ENCODE data around the gene ANXA11. TPM values are rescaled to one million over a fixed set of nuclear protein-coding genes. Genes with fewer than 3 reads are reported as not detected.

The ANXA11 gene
- total and polyA plus RNA-seq, 2 of the 4 experiments (the other 2 are of a cell fraction), result 39.4 to 109 TPM

DNA sequence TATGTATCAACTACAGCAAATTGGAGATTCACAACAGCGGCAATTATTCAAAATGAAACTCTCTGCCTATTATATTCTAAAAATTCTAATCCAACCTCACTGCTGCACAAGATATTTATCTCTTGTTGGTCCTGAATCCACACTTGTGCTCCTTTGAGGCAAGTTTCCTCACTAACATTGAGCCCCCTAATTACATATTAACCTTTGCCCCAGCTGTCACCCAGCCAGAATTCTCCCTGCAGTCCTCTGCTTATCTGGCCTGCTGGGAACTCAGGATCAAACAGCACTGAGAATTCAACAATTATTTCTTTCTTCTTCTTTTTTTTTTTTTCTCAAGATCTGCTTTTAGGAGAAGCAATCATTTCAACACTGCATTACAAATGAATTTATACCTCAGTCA, 94.4 kb downstream of the ANXA11 start:
- Histone ChIP-seq H4K91ac (ENCODE audit: insufficient read depth, low read depth, low read length) (no peak overlapping the region), H3K27me3 (ENCODE audit: control insufficient read depth, insufficient read depth, low read length) (no peaks in the 10 kb centered on the region), H3K56ac (ENCODE audit: extremely low read depth, insufficient read depth, low read length) (no peak overlapping the region), H3K23ac (ENCODE audit: low read depth, low read length) (no peak overlapping the region), H3K9ac (ENCODE audit: low read depth, low read length) (no peak overlapping the region), H2AK5ac (ENCODE audit: low read depth, low read length) (no peak overlapping the region), H3K14ac (replicated peaks; ENCODE audit: low read depth, low read length) (no peak overlapping the region), H2BK120ac (ENCODE audit: low read depth, low read length) (no peak overlapping the region), H3K4me3 (ENCODE audit: insufficient read depth, low read depth, low read length) (no peak overlapping the region), H4K20me1 (ENCODE audit: insufficient read depth, low read length) (no peaks in the 10 kb centered on the region), H3K4me2 (ENCODE audit: low read depth, low read length) (no peak overlapping the region), H4K5ac (ENCODE audit: low read depth, low read length) (no peak overlapping the region), H4K8ac (ENCODE audit: low read depth in 2 of 2, low read length in 2 of 2) (no peak overlapping the region), H2BK5ac (ENCODE audit: low read depth, low read length, poor library complexity, severe bottlenecking) (no peak overlapping the region), H3K36me3 (ENCODE audit: control insufficient read depth, insufficient read depth, low read length) (no peaks in the 10 kb centered on the region), H2BK20ac (ENCODE audit: low read depth, low read length) (no peak overlapping the region), H3K27ac (ENCODE audit: insufficient read depth, low read length) (no peak overlapping the region), H2AFZ (replicated peaks; ENCODE audit: low read length, poor library complexity) (no peak overlapping the region), H3K79me1 (ENCODE audit: low read depth in 1 of 2, low read length in 2 of 2) (no peaks in the 10 kb centered on the region), H2AK9ac (replicated peaks; ENCODE audit: low read depth, low read length, poor library complexity) (no peak overlapping the region), H3K18ac (ENCODE audit: low read depth, low read length) (no peak overlapping the region), H2BK15ac (ENCODE audit: low read depth, low read length) (no peak overlapping the region), H3K4ac (ENCODE audit: low read depth, low read length) (no peak overlapping the region), H3K9me1 (ENCODE audit: insufficient read depth, low read length) (no peaks in the 10 kb centered on the region), H3K4me1 (ENCODE audit: control insufficient read depth, insufficient read depth, low read length) (no peaks in the 10 kb centered on the region), H3K9me3 (ENCODE audit: control insufficient read depth, insufficient read depth, low read length) (peaks cover 16% of the 10 kb centered on the region)
- no TSS peak for BruUV-seq (replicated peaks)
- in situ Hi-C loops (cut with MboI; ENCODE audit: low sequenced_read_pairs) (no loop called here), dilution Hi-C loops (cut with HindIII; ENCODE audit: low sequenced_read_pairs, unreplicated experiment) (no loop called here), intact Hi-C loops (cut with micrococcal nuclease) (no loop called here)
- no peak for ATAC-seq (ENCODE audit: low read depth)
- ChIA-PET POLR2A (ENCODE audit: unreplicated experiment) (no interaction called here), CTCF (no interaction called here)
- DNase-seq, result no peak
- 57% methylated on average over 1 of the region's 1 CpG; no CpG with 5 or more reads in 1 of the 2 experiments for WGBS, 2 experiments (ENCODE audit: extremely low coverage in 2 of 2, insufficient read length in 1 of 2)
- TF ChIP-seq, protein P1, sequence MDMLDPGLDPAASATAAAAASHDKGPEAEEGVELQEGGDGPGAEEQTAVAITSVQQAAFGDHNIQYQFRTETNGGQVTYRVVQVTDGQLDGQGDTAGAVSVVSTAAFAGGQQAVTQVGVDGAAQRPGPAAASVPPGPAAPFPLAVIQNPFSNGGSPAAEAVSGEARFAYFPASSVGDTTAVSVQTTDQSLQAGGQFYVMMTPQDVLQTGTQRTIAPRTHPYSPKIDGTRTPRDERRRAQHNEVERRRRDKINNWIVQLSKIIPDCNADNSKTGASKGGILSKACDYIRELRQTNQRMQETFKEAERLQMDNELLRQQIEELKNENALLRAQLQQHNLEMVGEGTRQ (IDR thresholded peaks at IDR 0.05; ENCODE audit: low read depth, low read length), result no peak
- TF ChIP-seq, protein P2, sequence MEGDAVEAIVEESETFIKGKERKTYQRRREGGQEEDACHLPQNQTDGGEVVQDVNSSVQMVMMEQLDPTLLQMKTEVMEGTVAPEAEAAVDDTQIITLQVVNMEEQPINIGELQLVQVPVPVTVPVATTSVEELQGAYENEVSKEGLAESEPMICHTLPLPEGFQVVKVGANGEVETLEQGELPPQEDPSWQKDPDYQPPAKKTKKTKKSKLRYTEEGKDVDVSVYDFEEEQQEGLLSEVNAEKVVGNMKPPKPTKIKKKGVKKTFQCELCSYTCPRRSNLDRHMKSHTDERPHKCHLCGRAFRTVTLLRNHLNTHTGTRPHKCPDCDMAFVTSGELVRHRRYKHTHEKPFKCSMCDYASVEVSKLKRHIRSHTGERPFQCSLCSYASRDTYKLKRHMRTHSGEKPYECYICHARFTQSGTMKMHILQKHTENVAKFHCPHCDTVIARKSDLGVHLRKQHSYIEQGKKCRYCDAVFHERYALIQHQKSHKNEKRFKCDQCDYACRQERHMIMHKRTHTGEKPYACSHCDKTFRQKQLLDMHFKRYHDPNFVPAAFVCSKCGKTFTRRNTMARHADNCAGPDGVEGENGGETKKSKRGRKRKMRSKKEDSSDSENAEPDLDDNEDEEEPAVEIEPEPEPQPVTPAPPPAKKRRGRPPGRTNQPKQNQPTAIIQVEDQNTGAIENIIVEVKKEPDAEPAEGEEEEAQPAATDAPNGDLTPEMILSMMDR (conservative IDR thresholded peaks at IDR 0.05; ENCODE audit: low read depth, low read length), result no peak
- no peak for TF ChIP-seq RCOR1 (IDR thresholded peaks at IDR 0.05; ENCODE audit: insufficient replicate concordance, low read length)
- TF ChIP-seq, protein P3, sequence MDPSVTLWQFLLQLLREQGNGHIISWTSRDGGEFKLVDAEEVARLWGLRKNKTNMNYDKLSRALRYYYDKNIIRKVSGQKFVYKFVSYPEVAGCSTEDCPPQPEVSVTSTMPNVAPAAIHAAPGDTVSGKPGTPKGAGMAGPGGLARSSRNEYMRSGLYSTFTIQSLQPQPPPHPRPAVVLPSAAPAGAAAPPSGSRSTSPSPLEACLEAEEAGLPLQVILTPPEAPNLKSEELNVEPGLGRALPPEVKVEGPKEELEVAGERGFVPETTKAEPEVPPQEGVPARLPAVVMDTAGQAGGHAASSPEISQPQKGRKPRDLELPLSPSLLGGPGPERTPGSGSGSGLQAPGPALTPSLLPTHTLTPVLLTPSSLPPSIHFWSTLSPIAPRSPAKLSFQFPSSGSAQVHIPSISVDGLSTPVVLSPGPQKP (IDR thresholded peaks at IDR 0.05; ENCODE audit: borderline replicate concordance, low read depth, low read length), result no peak
- TF ChIP-seq MAZ (IDR thresholded peaks at IDR 0.05; ENCODE audit: borderline replicate concordance, low read depth, low read length), result no peak
- TF ChIP-seq SMC3 (IDR thresholded peaks at IDR 0.05; ENCODE audit: low read depth, low read length), result no peak
- no peak for TF ChIP-seq CHD1 (IDR thresholded peaks at IDR 0.05; ENCODE audit: low read depth, low read length)
- no peak for TF ChIP-seq RFX5 (IDR thresholded peaks at IDR 0.05; ENCODE audit: low read depth, low read length)
- TF ChIP-seq CEBPB (IDR thresholded peaks at IDR 0.05; ENCODE audit: low read depth, low read length), result no peak
- TF ChIP-seq NFE2L2 (IDR thresholded peaks at IDR 0.05; ENCODE audit: low read depth, low read length), result no peak
